Measurements from ENCODE around the gene ACER2.
"Not testable (repeated sequence)": the region's sequence is repeated elsewhere in the genome, so short reads cannot be mapped to it uniquely, and the experiment has no call there.

Gene ACER2

GRCh38 chr9:19408316-19408692, 505 bp upstream of the ACER2 start:
- H3K27ac ChIP-seq (ENCODE audit: low read depth, low read length) = peak overlapping the region; percentile 92
- H3K4me3 ChIP-seq (ENCODE audit: low read depth, low read length) = peak overlapping the region; percentile 77
- no peak overlapping the region for H3K9ac ChIP-seq (ENCODE audit: low read depth, low read length)
- H3K27me3 ChIP-seq (ENCODE audit: control insufficient read depth, insufficient read depth, low read length) = peaks cover 17% of the 10 kb centered on the region
- no peaks in the 10 kb centered on the region for H3K9me3 ChIP-seq (ENCODE audit: control insufficient read depth, insufficient read depth, low read length)
- H3K36me3 ChIP-seq (ENCODE audit: control insufficient read depth, insufficient read depth, low read length) = 0 out of 2 replicates have a peak, but pooled peaks cover 7% of the 10 kb centered on the region
- peaks cover 10% of the 10 kb centered on the region; the same call in 1 of the 2 replicates for H3K4me1 ChIP-seq (ENCODE audit: control insufficient read depth, insufficient read depth, low read length)

DNA sequence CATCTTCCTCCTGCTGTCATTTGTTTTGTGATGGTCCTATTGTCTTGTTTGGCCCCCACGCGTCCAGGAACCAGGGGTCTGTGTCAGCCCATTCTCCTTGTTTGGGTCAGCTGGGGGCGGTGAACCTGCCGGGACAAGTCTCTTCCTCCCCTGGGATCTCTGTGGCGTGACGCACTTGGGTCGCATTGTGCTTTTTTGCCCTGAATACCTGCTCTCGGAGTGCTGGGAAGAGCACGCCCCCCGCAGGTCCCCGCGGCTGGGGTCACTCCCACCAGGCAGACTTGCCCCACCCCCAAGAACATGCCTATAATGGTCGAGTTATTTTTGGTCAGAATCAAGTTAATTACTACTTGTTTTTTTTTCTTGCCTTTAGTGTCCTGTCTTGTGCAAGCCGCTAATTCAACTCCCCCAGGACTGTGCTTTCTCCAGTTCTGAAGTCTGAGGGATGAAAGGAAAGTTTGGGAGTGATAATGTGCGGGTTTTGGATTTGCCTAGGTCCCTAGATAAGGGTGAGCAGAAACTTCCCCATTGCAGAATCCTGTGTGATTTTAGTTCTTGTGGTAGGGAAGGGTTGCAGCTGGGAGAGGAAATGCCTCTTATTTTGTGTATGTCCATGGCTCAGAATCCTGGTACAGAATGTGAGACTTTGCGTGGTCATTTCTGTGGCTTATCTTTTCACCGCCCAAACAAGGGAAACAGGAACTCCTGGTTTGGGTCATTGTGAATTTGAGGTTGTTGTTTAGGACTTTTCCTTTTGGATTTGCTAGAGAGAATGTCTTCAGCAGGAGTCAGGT, 789 bp downstream of the ACER2 start:
- peak overlapping the region; percentile 92 for H3K27ac ChIP-seq (ENCODE audit: low read depth, low read length)
- H3K4me3 ChIP-seq (ENCODE audit: low read depth, low read length) = peak overlapping the region; percentile 77
- H3K9ac ChIP-seq (ENCODE audit: low read depth, low read length) = peak overlapping the region; percentile 65
- H3K27me3 ChIP-seq (ENCODE audit: control insufficient read depth, insufficient read depth, low read length) = peaks cover 17% of the 10 kb centered on the region
- H3K36me3 ChIP-seq (ENCODE audit: control insufficient read depth, insufficient read depth, low read length) = 0 out of 2 replicates have a peak, but pooled peaks cover 7% of the 10 kb centered on the region
- H3K4me1 ChIP-seq (ENCODE audit: control insufficient read depth, insufficient read depth, low read length) = peaks cover 19% of the 10 kb centered on the region
- no peaks in the 10 kb centered on the region for H3K9me3 ChIP-seq (ENCODE audit: control insufficient read depth, insufficient read depth, low read length)

DNA sequence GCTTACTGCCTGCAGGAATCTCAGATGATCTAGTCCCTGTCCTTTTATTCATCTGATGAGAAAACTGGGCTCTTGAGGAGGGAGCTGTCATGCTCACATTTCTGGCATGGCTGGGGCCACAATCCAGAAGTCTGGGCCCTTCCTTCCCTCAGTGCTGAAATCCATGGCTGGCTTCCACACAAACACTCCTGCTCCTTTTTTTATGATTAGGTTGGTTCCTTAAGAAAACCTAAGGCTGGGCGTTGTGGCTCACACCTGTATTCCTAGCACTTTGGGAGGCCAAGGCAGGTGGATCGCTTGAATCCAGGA, 1.3 kb downstream of the ACER2 start:
- Histone ChIP-seq H3K4me1 (ENCODE audit: control insufficient read depth, insufficient read depth, low read length) (peaks cover 19% of the 10 kb centered on the region), H3K9ac (ENCODE audit: low read depth, low read length) (no peak overlapping the region), H3K9me3 (ENCODE audit: control insufficient read depth, insufficient read depth, low read length) (no peaks in the 10 kb centered on the region), H3K36me3 (ENCODE audit: control insufficient read depth, insufficient read depth, low read length) (0 out of 2 replicates have a peak, but pooled peaks cover 7% of the 10 kb centered on the region), H3K27me3 (ENCODE audit: control insufficient read depth, insufficient read depth, low read length) (peaks cover 17% of the 10 kb centered on the region), H3K27ac (ENCODE audit: low read depth, low read length) (no peak overlapping the region), H3K4me3 (ENCODE audit: low read depth, low read length) (peak overlapping the region; percentile 77)

DNA sequence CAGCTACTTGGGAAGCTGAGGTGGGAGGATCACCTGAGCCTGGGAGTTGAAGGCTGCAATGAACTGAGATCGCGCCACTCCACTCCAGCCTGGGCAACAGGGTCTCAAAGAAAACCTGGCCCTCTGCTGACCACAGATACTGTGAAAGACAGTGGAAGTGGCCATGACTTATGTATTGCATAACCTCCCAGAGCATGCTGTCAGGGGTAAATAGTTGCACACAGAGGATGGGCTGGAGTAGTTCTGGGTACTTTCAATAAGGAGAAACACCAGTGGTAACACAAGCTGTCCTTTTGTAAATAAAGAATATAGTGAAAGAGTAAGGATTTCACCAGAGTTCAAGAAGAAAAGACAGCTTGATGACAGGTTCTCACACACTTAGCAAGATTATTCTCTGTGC, 1.8 kb downstream of the ACER2 start:
- Histone ChIP-seq H3K4me3 (ENCODE audit: low read depth, low read length) (no peak overlapping the region), H3K9me3 (ENCODE audit: control insufficient read depth, insufficient read depth, low read length) (no peaks in the 10 kb centered on the region), H3K27ac (ENCODE audit: low read depth, low read length) (no peak overlapping the region)

DNA sequence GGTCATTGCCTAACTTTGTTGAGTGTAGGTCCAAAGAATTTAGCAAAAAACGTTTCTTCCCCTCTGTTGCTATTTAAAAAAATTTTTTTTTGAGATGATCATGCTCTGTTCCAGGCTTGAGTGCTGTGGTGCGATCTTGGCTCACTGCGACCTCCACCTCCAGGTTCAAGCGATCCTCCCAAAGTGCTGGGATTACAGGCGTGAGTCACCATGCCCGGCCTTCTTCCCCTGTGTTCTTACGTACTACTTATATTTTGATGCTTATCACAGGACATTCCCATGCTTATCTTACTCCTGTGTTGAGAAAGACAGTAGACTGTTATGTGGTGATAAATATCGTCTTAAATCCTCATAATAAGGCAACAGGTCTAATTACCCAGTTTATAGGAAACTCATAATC, 2.5 kb downstream of the ACER2 start:
- 0 out of 2 replicates have a peak, but pooled peaks cover 7% of the 10 kb centered on the region for H3K36me3 ChIP-seq (ENCODE audit: control insufficient read depth, insufficient read depth, low read length)
- no peaks in the 10 kb centered on the region for H3K9me3 ChIP-seq (ENCODE audit: control insufficient read depth, insufficient read depth, low read length)
- no peak overlapping the region for H3K9ac ChIP-seq (ENCODE audit: low read depth, low read length)
- H3K27ac ChIP-seq (ENCODE audit: low read depth, low read length) = no peak overlapping the region
- H3K27me3 ChIP-seq (ENCODE audit: control insufficient read depth, insufficient read depth, low read length) = peaks cover 17% of the 10 kb centered on the region
- H3K4me1 ChIP-seq (ENCODE audit: control insufficient read depth, insufficient read depth, low read length) = peaks cover 19% of the 10 kb centered on the region
- no peak overlapping the region for H3K4me3 ChIP-seq (ENCODE audit: low read depth, low read length)

More for the DNA sequence above, 1.8 kb downstream of the ACER2 start:
- peaks cover 17% of the 10 kb centered on the region for H3K27me3 ChIP-seq (ENCODE audit: control insufficient read depth, insufficient read depth, low read length)
- H3K36me3 ChIP-seq (ENCODE audit: control insufficient read depth, insufficient read depth, low read length) = 0 out of 2 replicates have a peak, but pooled peaks cover 7% of the 10 kb centered on the region
- no peak overlapping the region for H3K9ac ChIP-seq (ENCODE audit: low read depth, low read length)
- peaks cover 19% of the 10 kb centered on the region for H3K4me1 ChIP-seq (ENCODE audit: control insufficient read depth, insufficient read depth, low read length)

DNA sequence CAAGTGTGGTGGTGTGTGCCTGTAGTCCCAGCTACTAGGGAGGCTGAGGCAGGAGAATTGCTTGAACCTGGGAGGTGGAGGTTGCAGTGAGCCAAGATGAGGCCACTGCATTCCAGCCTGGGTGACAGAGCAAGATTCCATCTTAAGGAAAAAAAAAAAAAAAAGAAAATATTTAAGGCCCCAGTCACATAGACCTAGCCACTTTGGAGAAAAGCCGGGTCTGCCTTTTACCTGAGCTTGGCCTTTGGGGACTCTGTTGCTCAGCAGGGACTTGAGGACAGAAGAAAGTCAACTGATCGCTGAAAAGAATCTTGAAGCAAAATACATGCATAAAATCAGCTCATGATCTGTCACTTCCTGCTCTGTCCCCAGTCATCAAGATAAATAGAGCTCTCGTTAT, 4.6 kb downstream of the ACER2 start:
- H3K27ac ChIP-seq (ENCODE audit: low read depth, low read length); H3K9ac ChIP-seq (ENCODE audit: low read depth, low read length): not testable (repeated sequence)
- peaks cover 14% of the 10 kb centered on the region for H3K4me1 ChIP-seq (ENCODE audit: control insufficient read depth, insufficient read depth, low read length)

GRCh38 chr9:19416143-19416542, 7.3 kb downstream of the ACER2 start:
- 0 out of 2 replicates have a peak, but pooled peaks cover 7% of the 10 kb centered on the region for H3K36me3 ChIP-seq (ENCODE audit: control insufficient read depth, insufficient read depth, low read length)

More for the DNA sequence above, 4.6 kb downstream of the ACER2 start:
- H3K27me3 ChIP-seq (ENCODE audit: control insufficient read depth, insufficient read depth, low read length); H3K9me3 ChIP-seq (ENCODE audit: control insufficient read depth, insufficient read depth, low read length); H3K36me3 ChIP-seq (ENCODE audit: control insufficient read depth, insufficient read depth, low read length); H3K4me3 ChIP-seq (ENCODE audit: low read depth, low read length): not testable (repeated sequence)

GRCh38 chr9:19420877-19421276, 12.1 kb downstream of the ACER2 start:
- no peak overlapping the region for H3K9ac ChIP-seq (ENCODE audit: low read depth, low read length)
- H3K4me3 ChIP-seq (ENCODE audit: low read depth, low read length) = no peak overlapping the region
- no peaks in the 10 kb centered on the region for H3K27me3 ChIP-seq (ENCODE audit: control insufficient read depth, insufficient read depth, low read length)
- no peak overlapping the region for H3K27ac ChIP-seq (ENCODE audit: low read depth, low read length)
- peaks cover 20% of the 10 kb centered on the region for H3K4me1 ChIP-seq (ENCODE audit: control insufficient read depth, insufficient read depth, low read length)
- no peaks in the 10 kb centered on the region for H3K9me3 ChIP-seq (ENCODE audit: control insufficient read depth, insufficient read depth, low read length)
- H3K36me3 ChIP-seq (ENCODE audit: control insufficient read depth, insufficient read depth, low read length) = peaks cover 13% of the 10 kb centered on the region

More at GRCh38 chr9:19416143-19416542, 7.3 kb downstream of the ACER2 start:
- no peaks in the 10 kb centered on the region for H3K9me3 ChIP-seq (ENCODE audit: control insufficient read depth, insufficient read depth, low read length)
- H3K27ac ChIP-seq (ENCODE audit: low read depth, low read length) = no peak overlapping the region
- H3K27me3 ChIP-seq (ENCODE audit: control insufficient read depth, insufficient read depth, low read length) = no peaks in the 10 kb centered on the region
- H3K4me3 ChIP-seq (ENCODE audit: low read depth, low read length) = no peak overlapping the region
- H3K9ac ChIP-seq (ENCODE audit: low read depth, low read length) = no peak overlapping the region
- peaks cover 9% of the 10 kb centered on the region; the same call in 1 of the 2 replicates for H3K4me1 ChIP-seq (ENCODE audit: control insufficient read depth, insufficient read depth, low read length)

DNA sequence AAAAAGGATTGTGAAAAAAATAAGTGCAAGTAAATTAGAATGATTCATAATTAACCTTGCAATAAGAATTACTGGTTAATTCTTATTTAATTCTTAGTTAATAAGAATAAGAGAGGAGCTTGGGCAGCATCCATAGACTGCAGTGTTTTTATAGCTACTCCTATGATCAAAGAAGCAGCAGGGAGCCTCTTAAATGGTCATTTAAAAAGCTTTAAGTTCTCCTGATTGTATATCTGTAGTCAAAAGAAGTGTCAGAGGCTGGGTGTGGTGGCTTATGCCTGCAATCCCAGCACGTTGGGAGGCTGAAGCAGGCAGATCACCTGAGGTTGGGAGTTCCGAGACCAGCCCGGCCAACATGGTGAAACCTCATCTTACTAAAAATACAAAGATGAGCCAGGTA, 14.4 kb downstream of the ACER2 start:
- H3K27ac ChIP-seq (ENCODE audit: low read depth, low read length) = no peak overlapping the region
- H3K9me3 ChIP-seq (ENCODE audit: control insufficient read depth, insufficient read depth, low read length) = no peaks in the 10 kb centered on the region
- H3K9ac ChIP-seq (ENCODE audit: low read depth, low read length) = no peak overlapping the region
- H3K4me3 ChIP-seq (ENCODE audit: low read depth, low read length) = no peak overlapping the region
- H3K27me3 ChIP-seq (ENCODE audit: control insufficient read depth, insufficient read depth, low read length) = no peaks in the 10 kb centered on the region
- peaks cover 23% of the 10 kb centered on the region for H3K36me3 ChIP-seq (ENCODE audit: control insufficient read depth, insufficient read depth, low read length)
- H3K4me1 ChIP-seq (ENCODE audit: control insufficient read depth, insufficient read depth, low read length) = peaks cover 20% of the 10 kb centered on the region

DNA sequence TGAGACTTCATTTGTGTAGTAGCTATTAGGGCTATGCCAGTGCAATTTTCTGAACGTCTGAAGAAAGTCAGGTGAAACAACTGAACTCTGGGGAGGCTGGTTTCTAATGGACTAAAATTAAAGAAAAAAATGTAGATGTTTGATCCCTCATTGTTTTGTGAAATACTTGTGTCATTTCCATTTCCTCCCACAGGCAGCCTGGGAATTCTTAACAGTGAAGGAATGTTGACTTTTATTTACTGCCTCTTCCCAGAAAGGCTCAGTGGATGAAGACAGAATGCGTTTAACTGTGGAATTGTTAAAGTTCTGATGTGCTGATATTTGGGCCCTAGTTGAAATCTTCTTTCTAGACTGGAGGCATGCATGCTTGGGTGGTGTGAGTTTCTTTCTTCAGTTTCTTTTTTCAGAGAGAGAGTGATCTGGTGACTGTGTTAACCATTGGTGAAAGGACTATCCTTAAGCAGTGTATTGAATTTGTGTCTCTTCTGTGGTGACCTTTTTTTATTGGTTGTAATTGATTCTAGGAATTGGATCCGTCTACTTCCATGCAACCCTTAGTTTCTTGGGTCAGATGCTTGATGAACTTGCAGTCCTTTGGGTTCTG, 15.5 kb downstream of the ACER2 start:
- Histone ChIP-seq H3K4me3 (ENCODE audit: low read depth, low read length) (no peak overlapping the region), H3K27me3 (ENCODE audit: control insufficient read depth, insufficient read depth, low read length) (no peaks in the 10 kb centered on the region), H3K9ac (ENCODE audit: low read depth, low read length) (no peak overlapping the region), H3K4me1 (ENCODE audit: control insufficient read depth, insufficient read depth, low read length) (peaks cover 20% of the 10 kb centered on the region), H3K9me3 (ENCODE audit: control insufficient read depth, insufficient read depth, low read length) (no peaks in the 10 kb centered on the region), H3K36me3 (ENCODE audit: control insufficient read depth, insufficient read depth, low read length) (peaks cover 27% of the 10 kb centered on the region), H3K27ac (ENCODE audit: low read depth, low read length) (peak overlapping the region; percentile 4)

DNA sequence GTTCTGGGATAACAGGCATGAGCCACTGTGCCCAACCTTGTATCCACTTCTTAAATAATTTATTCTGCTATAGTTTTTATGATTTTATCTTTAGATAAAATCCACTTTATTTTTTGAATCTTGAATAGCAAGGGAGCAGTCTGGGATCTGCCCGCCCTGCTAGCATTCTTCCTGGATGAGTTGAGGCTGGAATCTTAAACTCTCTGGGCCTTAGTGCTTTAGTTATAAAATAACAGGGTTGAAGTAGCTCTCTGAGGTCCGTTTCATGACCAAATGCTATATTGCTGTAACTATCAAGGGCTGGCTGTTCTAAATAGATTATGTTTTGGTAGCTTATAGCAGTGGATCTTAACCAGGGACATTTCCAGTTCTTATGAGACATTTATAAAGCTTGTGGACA, 20.8 kb downstream of the ACER2 start:
- H3K9me3 ChIP-seq (ENCODE audit: control insufficient read depth, insufficient read depth, low read length) = no peaks in the 10 kb centered on the region
- H3K9ac ChIP-seq (ENCODE audit: low read depth, low read length) = no peak overlapping the region
- peaks cover 26% of the 10 kb centered on the region for H3K36me3 ChIP-seq (ENCODE audit: control insufficient read depth, insufficient read depth, low read length)
- peaks cover 6% of the 10 kb centered on the region for H3K4me1 ChIP-seq (ENCODE audit: control insufficient read depth, insufficient read depth, low read length)
- H3K4me3 ChIP-seq (ENCODE audit: low read depth, low read length) = no peak overlapping the region
- no peak overlapping the region for H3K27ac ChIP-seq (ENCODE audit: low read depth, low read length)
- no peaks in the 10 kb centered on the region for H3K27me3 ChIP-seq (ENCODE audit: control insufficient read depth, insufficient read depth, low read length)

Data from HUES48 (cell line).